HL-60 (cell line): ENCODE data around the gene KSR1.

Experiments
- CTCF ChIP-seq: IDR thresholded peaks from one replicate; pipeline ENCODE4 v1.5.1; 2011; ENCODE audit warnings: low read length, control low read depth, inconsistent platforms; ENCODE audit not compliant: insufficient read depth
- GABPA ChIP-seq: IDR thresholded peaks from 2 replicates; pipeline ENCODE4 v1.6.1; 2012; ENCODE audit warnings: low read depth
- POLR2AphosphoS5 ChIP-seq: IDR thresholded peaks from 2 replicates; pipeline ENCODE4 v1.6.1; 2012; ENCODE audit warnings: low read depth
- REST ChIP-seq: IDR thresholded peaks from 2 replicates; pipeline ENCODE4 v1.6.1; 2012; ENCODE audit warnings: low read depth; ENCODE audit not compliant: insufficient replicate concordance
- SPI1 ChIP-seq: IDR thresholded peaks from 2 replicates; pipeline ENCODE4 v1.6.1; 2012; ENCODE audit warnings: low read depth, mild to moderate bottlenecking, borderline replicate concordance

GRCh38 chr17:27525836-27526603 lies 69.8 kb downstream of the KSR1 start:
- TF ChIP-seq REST (no peak), CTCF (no peak), POLR2AphosphoS5 (no peak), SPI1 (no peak), GABPA (no peak)
